Erythroblast (primary cell): ENCODE data around the gene LHX2.

Source experiments
- GATA1 ChIP-seq: IDR thresholded peaks from 2 replicates; pipeline ENCODE4 v1.6.1; 2011; ENCODE audit warnings: low read depth, mild to moderate bottlenecking, control low read depth, low read length, moderate library complexity
- POLR2A ChIP-seq: IDR thresholded peaks from 2 replicates; pipeline ENCODE4 v1.6.1; 2011; ENCODE audit warnings: mild to moderate bottlenecking, low read length

GRCh38 chr9:124046189-124046588, 34.6 kb downstream of the LHX2 start:
- TF ChIP-seq POLR2A (no peak), GATA1 (no peak)
